Measurements from ENCODE around the gene DNAJB8.
A peak's percentile ranks its signal among the peaks of the same experiment; 100 is the strongest.

DNAJB8 gene

GRCh38 chr3:128487538-128487812, 20.8 kb upstream of the DNAJB8 start:
- Histone ChIP-seq H3K36me3 (ENCODE audit: control insufficient read depth in 1 of 2, insufficient read depth in 2 of 2, low read depth in 1 of 2, low read length in 2 of 2) (no peaks in the 10 kb centered on the region), H3K23ac (ENCODE audit: low read length in 2 of 2) (no peak overlapping the region), H3K4ac (ENCODE audit: low read depth in 1 of 2, low read length in 2 of 2) (no peak overlapping the region), H3K18ac (ENCODE audit: low read depth in 1 of 2, low read length in 2 of 2) (no peak overlapping the region), H3K4me1 (ENCODE audit: control insufficient read depth, insufficient read depth, low read depth, low read length) (peaks cover 47% of the 10 kb centered on the region), H3K9ac (ENCODE audit: low read length) (no peak overlapping the region), H3K14ac (ENCODE audit: low read length in 2 of 2) (no peak overlapping the region), H3K9me3 (ENCODE audit: control insufficient read depth, low read length) (no peaks in the 10 kb centered on the region), H2BK120ac (ENCODE audit: low read depth, low read length) (no peak overlapping the region), H3K79me1 (replicated peaks; ENCODE audit: low read length, poor library complexity, severe bottlenecking) (no peaks in the 10 kb centered on the region), H2AFZ (ENCODE audit: low read depth, low read length) (no peak overlapping the region), H4K91ac (ENCODE audit: low read length) (no peak overlapping the region), H2BK5ac (ENCODE audit: low read depth, low read length, poor library complexity, severe bottlenecking) (no peak overlapping the region), H2BK15ac (ENCODE audit: low read depth, poor library complexity, severe bottlenecking) (no peak overlapping the region), H2BK12ac (ENCODE audit: low read length in 2 of 2) (no peak overlapping the region), H3K4me2 (ENCODE audit: low read length, poor library complexity, severe bottlenecking) (peak overlapping the region; percentile 36), H3K27ac (ENCODE audit: low read length, poor library complexity, severe bottlenecking) (no peak overlapping the region), H4K8ac (ENCODE audit: low read length) (peak overlapping the region; percentile 9), H3K27me3 (ENCODE audit: control insufficient read depth in 1 of 2, insufficient read depth in 1 of 2, low read length in 2 of 2) (peaks cover 96 to 99% of the 10 kb centered on the region in 2 experiments), H3K4me3 (ENCODE audit: insufficient read depth in 1 of 2, low read depth in 1 of 2, low read length in 2 of 2) (peak overlapping the region in 1 of 2 experiments; percentile 63), H2AK5ac (ENCODE audit: low read length, severe bottlenecking) (no peak overlapping the region)
- no peak for DNase-seq
- WGBS: 0% methylated on average over 11 of the region's 18 CpGs

GRCh38 chr3:128486681-128487537, 20.2 kb upstream of the DNAJB8 start:
- Histone ChIP-seq H2BK12ac (ENCODE audit: low read length in 2 of 2) (no peak overlapping the region), H2BK5ac (ENCODE audit: low read depth, low read length, poor library complexity, severe bottlenecking) (no peak overlapping the region), H3K9ac (ENCODE audit: low read length) (no peak overlapping the region), H2BK15ac (ENCODE audit: low read depth, poor library complexity, severe bottlenecking) (no peak overlapping the region), H3K36me3 (ENCODE audit: control insufficient read depth in 1 of 2, insufficient read depth in 2 of 2, low read depth in 1 of 2, low read length in 2 of 2) (no peaks in the 10 kb centered on the region), H3K4me1 (ENCODE audit: control insufficient read depth, insufficient read depth, low read depth, low read length) (peaks cover 48% of the 10 kb centered on the region), H2AK5ac (ENCODE audit: low read length, severe bottlenecking) (no peak overlapping the region), H2AFZ (ENCODE audit: low read depth, low read length) (no peak overlapping the region), H3K18ac (ENCODE audit: low read depth in 1 of 2, low read length in 2 of 2) (peak overlapping the region in 1 of 2 experiments; percentile 46), H4K8ac (ENCODE audit: low read length) (peak overlapping the region; percentile 55), H3K79me1 (replicated peaks; ENCODE audit: low read length, poor library complexity, severe bottlenecking) (no peaks in the 10 kb centered on the region), H3K4ac (ENCODE audit: low read depth in 1 of 2, low read length in 2 of 2) (no peak overlapping the region), H3K27me3 (ENCODE audit: control insufficient read depth in 1 of 2, insufficient read depth in 1 of 2, low read length in 2 of 2) (peaks cover 96 to 99% of the 10 kb centered on the region in 2 experiments), H4K91ac (ENCODE audit: low read length) (no peak overlapping the region), H3K9me3 (ENCODE audit: control insufficient read depth, low read length) (no peaks in the 10 kb centered on the region), H2BK120ac (ENCODE audit: low read depth, low read length) (no peak overlapping the region), H3K4me3 (ENCODE audit: insufficient read depth in 1 of 2, low read depth in 1 of 2, low read length in 2 of 2) (peak overlapping the region; percentile 21 to 63), H3K4me2 (ENCODE audit: low read length, poor library complexity, severe bottlenecking) (peak overlapping the region; percentile 46), H3K14ac (ENCODE audit: low read length in 2 of 2) (peak overlapping the region in 1 of 2 experiments; percentile 41), H3K27ac (ENCODE audit: low read length, poor library complexity, severe bottlenecking) (no peak overlapping the region), H3K23ac (ENCODE audit: low read length in 2 of 2) (peak overlapping the region in 1 of 2 experiments; percentile 47)
- peak; percentile 51 for DNase-seq
- WGBS: 1% methylated on average over 63 of the region's 75 CpGs

- Histone ChIP-seq H3K4me1 (ENCODE audit: control insufficient read depth, insufficient read depth, low read depth, low read length) (peaks cover 48% of the 10 kb centered on the region), H3K9me3 (ENCODE audit: control insufficient read depth, low read length) (no peaks in the 10 kb centered on the region), H3K23ac (ENCODE audit: low read length in 2 of 2) (no peak overlapping the region), H2BK5ac (ENCODE audit: low read depth, low read length, poor library complexity, severe bottlenecking) (no peak overlapping the region), H3K27me3 (ENCODE audit: control insufficient read depth in 1 of 2, insufficient read depth in 1 of 2, low read length in 2 of 2) (peaks cover 96 to 98% of the 10 kb centered on the region in 2 experiments), H3K79me1 (replicated peaks; ENCODE audit: low read length, poor library complexity, severe bottlenecking) (no peaks in the 10 kb centered on the region), H3K9ac (ENCODE audit: low read length) (no peak overlapping the region), H3K4ac (ENCODE audit: low read depth in 1 of 2, low read length in 2 of 2) (no peak overlapping the region), H4K8ac (ENCODE audit: low read length) (no peak overlapping the region), H3K36me3 (ENCODE audit: control insufficient read depth in 1 of 2, insufficient read depth in 2 of 2, low read depth in 1 of 2, low read length in 2 of 2) (no peaks in the 10 kb centered on the region), H4K91ac (ENCODE audit: low read length) (no peak overlapping the region), H3K27ac (ENCODE audit: low read length, poor library complexity, severe bottlenecking) (no peak overlapping the region), H3K18ac (ENCODE audit: low read depth in 1 of 2, low read length in 2 of 2) (peak overlapping the region in 1 of 2 experiments; percentile 18), H2AK5ac (ENCODE audit: low read length, severe bottlenecking) (no peak overlapping the region), H2BK12ac (ENCODE audit: low read length in 2 of 2) (peak overlapping the region in 1 of 2 experiments; percentile 39), H3K14ac (ENCODE audit: low read length in 2 of 2) (no peak overlapping the region), H2BK15ac (ENCODE audit: low read depth, poor library complexity, severe bottlenecking) (no peak overlapping the region), H2AFZ (ENCODE audit: low read depth, low read length) (no peak overlapping the region), H3K4me2 (ENCODE audit: low read length, poor library complexity, severe bottlenecking) (no peak overlapping the region), H3K4me3 (ENCODE audit: insufficient read depth in 1 of 2, low read depth in 1 of 2, low read length in 2 of 2) (no peak overlapping the region), H2BK120ac (ENCODE audit: low read depth, low read length) (no peak overlapping the region)
- DNase-seq: no peak
- WGBS: 26% methylated on average over 8 of the region's 14 CpGs
These were observed 19.5 kb upstream of the DNAJB8 start for GRCh38 chr3:128486205-128486628.

- Histone ChIP-seq H2BK5ac (ENCODE audit: low read depth, low read length, poor library complexity, severe bottlenecking) (no peak overlapping the region), H2BK120ac (ENCODE audit: low read depth, low read length) (no peak overlapping the region), H4K8ac (ENCODE audit: low read length) (no peak overlapping the region), H2AK5ac (ENCODE audit: low read length, severe bottlenecking) (no peak overlapping the region), H3K27ac (ENCODE audit: low read length, poor library complexity, severe bottlenecking) (no peak overlapping the region), H3K23ac (ENCODE audit: low read length in 2 of 2) (no peak overlapping the region), H2BK15ac (ENCODE audit: low read depth, poor library complexity, severe bottlenecking) (no peak overlapping the region), H2BK12ac (ENCODE audit: low read length in 2 of 2) (no peak overlapping the region), H3K4me1 (ENCODE audit: control insufficient read depth, insufficient read depth, low read depth, low read length) (peaks cover 48% of the 10 kb centered on the region), H3K4ac (ENCODE audit: low read depth in 1 of 2, low read length in 2 of 2) (no peak overlapping the region), H3K27me3 (ENCODE audit: control insufficient read depth in 1 of 2, insufficient read depth in 1 of 2, low read length in 2 of 2) (peaks cover 96 to 98% of the 10 kb centered on the region in 2 experiments), H3K9ac (ENCODE audit: low read length) (no peak overlapping the region), H3K14ac (ENCODE audit: low read length in 2 of 2) (no peak overlapping the region), H3K18ac (ENCODE audit: low read depth in 1 of 2, low read length in 2 of 2) (peak overlapping the region in 1 of 2 experiments; percentile 18), H3K36me3 (ENCODE audit: control insufficient read depth in 1 of 2, insufficient read depth in 2 of 2, low read depth in 1 of 2, low read length in 2 of 2) (no peaks in the 10 kb centered on the region), H2AFZ (ENCODE audit: low read depth, low read length) (no peak overlapping the region), H3K4me2 (ENCODE audit: low read length, poor library complexity, severe bottlenecking) (no peak overlapping the region), H4K91ac (ENCODE audit: low read length) (peak overlapping the region; percentile 31), H3K79me1 (replicated peaks; ENCODE audit: low read length, poor library complexity, severe bottlenecking) (no peaks in the 10 kb centered on the region), H3K4me3 (ENCODE audit: insufficient read depth in 1 of 2, low read depth in 1 of 2, low read length in 2 of 2) (no peak overlapping the region), H3K9me3 (ENCODE audit: control insufficient read depth, low read length) (no peaks in the 10 kb centered on the region)
- WGBS: 38% methylated on average over 23 of the region's 29 CpGs
- DNase-seq: no peak
These were observed 18.9 kb upstream of the DNAJB8 start for GRCh38 chr3:128485282-128486204.
